CD4-positive, alpha-beta T cell treated with Interleukin-1 beta for 1 hour (primary cell): ENCODE data around the gene LEMD2.

Experiments
- DNase-seq, 2 donors: peaks; one replicate each; pipeline ENCODE4 v3.0.0-alpha.2; 2020 to 2022

Gene LEMD2

GRCh38 chr6:33791620-33792019 is 2.7 kb upstream of the LEMD2 start:
- DNase-seq, result no peak

- DNase-seq, result no peak
Observed at GRCh38 chr6:33790910-33791309, 2.0 kb upstream of the LEMD2 start.

GRCh38 chr6:33790379-33790778 is 1.4 kb upstream of the LEMD2 start:
- DNase-seq, result no peak

GRCh38 chr6:33789550-33789895 is 593 bp upstream of the LEMD2 start:
- DNase-seq, result no peak

- DNase-seq, result peak; percentile 64 to 68
Observed at GRCh38 chr6:33787954-33788693, 806 bp downstream of the LEMD2 start.

GRCh38 chr6:33787346-33787953 is 1.5 kb downstream of the LEMD2 start:
- no peak for DNase-seq

- DNase-seq, result no peak
Observed at GRCh38 chr6:33786736-33787135, 2.2 kb downstream of the LEMD2 start.

GRCh38 chr6:33785778-33786177 is 3.2 kb downstream of the LEMD2 start:
- no peak for DNase-seq

GRCh38 chr6:33784787-33785186 is 4.1 kb downstream of the LEMD2 start:
- no peak for DNase-seq

- DNase-seq, result no peak
Observed at GRCh38 chr6:33783781-33784520, 5.0 kb downstream of the LEMD2 start.

GRCh38 chr6:33782561-33782960 is 6.4 kb downstream of the LEMD2 start:
- DNase-seq, result no peak

GRCh38 chr6:33781131-33781975 is 7.6 kb downstream of the LEMD2 start:
- no peak for DNase-seq

GRCh38 chr6:33779895-33780294 is 9.0 kb downstream of the LEMD2 start:
- DNase-seq, result no peak

GRCh38 chr6:33779290-33779689 is 9.6 kb downstream of the LEMD2 start:
- no peak for DNase-seq

GRCh38 chr6:33778444-33779121 is 10.3 kb downstream of the LEMD2 start:
- DNase-seq, result no peak

- DNase-seq, result no peak
Observed at GRCh38 chr6:33777398-33778388, 11.2 kb downstream of the LEMD2 start.

GRCh38 chr6:33776764-33777163 is 12.2 kb downstream of the LEMD2 start:
- DNase-seq, result no peak

GRCh38 chr6:33776186-33776585 is 12.7 kb downstream of the LEMD2 start:
- no peak for DNase-seq

- no peak for DNase-seq
Observed at GRCh38 chr6:33774774-33775173, 14.2 kb downstream of the LEMD2 start.

- DNase-seq, result no peak
Observed at GRCh38 chr6:33772902-33773472, 15.9 kb downstream of the LEMD2 start.
